HG03575 (cell line): ENCODE measurements around the gene IRS1.

Experiments
- ATAC-seq: cut with Tn5 transposase; IDR thresholded peaks from one replicate; pipeline ENCODE4 v1.9.1; 2021; ENCODE audit not compliant: unreplicated experiment, insufficient number of reproducible peaks, low FRiP score; ENCODE audit errors: extremely low read depth

The IRS1 gene

GRCh38 chr2:226738821-226739544 is 60.6 kb downstream of the IRS1 start:
- ATAC-seq, result no peak

- ATAC-seq, result no peak
These were observed 61.3 kb downstream of the IRS1 start for GRCh38 chr2:226738191-226738820.

- ATAC-seq, result no peak
These were observed 63.2 kb downstream of the IRS1 start for GRCh38 chr2:226736382-226736781.

GRCh38 chr2:226733927-226734564 is 65.6 kb downstream of the IRS1 start:
- no peak for ATAC-seq

GRCh38 chr2:226733189-226733858 is 66.3 kb downstream of the IRS1 start:
- no peak for ATAC-seq

GRCh38 chr2:226732478-226733188 is 67.0 kb downstream of the IRS1 start:
- ATAC-seq, result no peak

GRCh38 chr2:226730481-226730880 is 69.1 kb downstream of the IRS1 start:
- no peak for ATAC-seq

GRCh38 chr2:226728996-226729395 is 70.6 kb downstream of the IRS1 start:
- no peak for ATAC-seq

GRCh38 chr2:226727251-226727650 is 72.4 kb downstream of the IRS1 start:
- ATAC-seq, result no peak

- no peak for ATAC-seq
These were observed 73.1 kb downstream of the IRS1 start for GRCh38 chr2:226726546-226726945.

- ATAC-seq, result no peak
These were observed 74.3 kb downstream of the IRS1 start for GRCh38 chr2:226725126-226725860.

- no peak for ATAC-seq
These were observed 78.1 kb downstream of the IRS1 start for GRCh38 chr2:226721541-226721940.

- ATAC-seq, result no peak
These were observed 78.7 kb downstream of the IRS1 start for GRCh38 chr2:226720948-226721347.

GRCh38 chr2:226717719-226718118 is 81.9 kb downstream of the IRS1 start:
- ATAC-seq, result no peak

GRCh38 chr2:226716126-226716525 is 83.5 kb downstream of the IRS1 start:
- ATAC-seq, result no peak

- ATAC-seq, result no peak
These were observed 84.2 kb downstream of the IRS1 start for GRCh38 chr2:226715347-226715990.

GRCh38 chr2:226712941-226713340 is 86.7 kb downstream of the IRS1 start:
- ATAC-seq, result no peak

GRCh38 chr2:226711606-226712296 is 87.9 kb downstream of the IRS1 start:
- ATAC-seq, result no peak
